ENCODE measurements around the gene EFCAB14. TPM values are rescaled to one million over a fixed set of nuclear protein-coding genes. Genes with fewer than 3 reads are reported as not detected.
"Not testable (repeated sequence)": the region's sequence is repeated elsewhere in the genome, so short reads cannot be mapped to it uniquely, and the experiment has no call there.

The EFCAB14 gene
- total and polyA plus RNA-seq, 10 of the 15 experiments (the other 5 are each of a cell fraction or from before 2014, with no cell fraction given) = 7.8 to 66.0 (median 41.6) TPM

GRCh38 chr1:46735708-46736324 is 16.9 kb upstream of the EFCAB14 start (continued):
- peak; percentile 5; the same call in 1 of the 2 replicates for TF ChIP-seq RAD21 (IDR thresholded peaks at IDR 0.05; ENCODE audit: insufficient read depth, low read depth, low read length)

GRCh38 chr1:46728327-46728873 is 9.5 kb upstream of the EFCAB14 start:
- POLR2A ChIA-PET; DNase-seq (ENCODE audit: low read depth, low spot score); H3K36me3 ChIP-seq (ENCODE audit: control insufficient read depth in 2 of 2, insufficient read depth in 2 of 2, low read length in 1 of 2); FAIRE-seq; H4K20me1 ChIP-seq (ENCODE audit: control insufficient read depth, insufficient read depth); BruUV-seq (replicated peaks); H3K4me2 ChIP-seq (ENCODE audit: control insufficient read depth, insufficient read depth); H3K27ac ChIP-seq (ENCODE audit: control insufficient read depth, insufficient read depth); H3K4me3 ChIP-seq; H3K27me3 ChIP-seq (replicated peaks in 1 of 2; ENCODE audit: control insufficient read depth in 2 of 2, insufficient read depth in 2 of 2, low read length in 1 of 2); H3K79me2 ChIP-seq (ENCODE audit: control insufficient read depth, insufficient read depth, low read length); ATAC-seq; H3K4me1 ChIP-seq (ENCODE audit: control insufficient read depth, insufficient read depth, low read length); H2AFZ ChIP-seq (ENCODE audit: control insufficient read depth, low read depth, low read length); in situ Hi-C loops (cut with MboI); H3K9ac ChIP-seq (ENCODE audit: control insufficient read depth, insufficient read depth, low read length); H3K9me3 ChIP-seq (replicated peaks; ENCODE audit: control insufficient read depth, insufficient read depth, low read length); SMC1A ChIA-PET (ENCODE audit: uncharacterized antibody, unreplicated experiment): not testable (repeated sequence)
- ChIA-PET RAD21 (ENCODE audit: unreplicated experiment) (interaction anchor here (1.0 kb wide), 1 partner anchor 481 kb away, joined by 3 read pairs; no protein-coding TSS in a partner anchor), CTCF (interaction anchor here (0.6 to 2.6 kb wide), 5 partner anchors 11 to 193 kb away, joined by 3 to 5 read pairs (median 4); partner anchors contain the start of genes MKNK1 and MOB3C)
- 13% methylated on average over 6 of the region's 6 CpGs for WGBS (ENCODE audit: insufficient coverage, insufficient replicate concordance, low lambda C conversion rate, missing lambda C conversion rate)
- intact Hi-C loops (cut with micrococcal nuclease; ENCODE audit: unreplicated experiment) = loop anchor here (5.0 kb wide), 2 partner anchors 181 to 196 kb away; no protein-coding TSS in a partner anchor

- no peaks in the 10 kb centered on the region for H3K4me1 ChIP-seq (ENCODE audit: control insufficient read depth, insufficient read depth, low read length)
- DNase-seq (ENCODE audit: low read depth, low spot score) = no peak
- FAIRE-seq = no peak
- in situ Hi-C loops (cut with MboI) (no loop called here), intact Hi-C loops (cut with micrococcal nuclease; ENCODE audit: unreplicated experiment) (loop anchor here (1.0 to 5.0 kb wide), 5 partner anchors 103 to 279 kb away; no protein-coding TSS in a partner anchor)
- no peak for ATAC-seq
- no TSS peak for BruUV-seq (replicated peaks)
- no peaks in the 10 kb centered on the region for H3K9me3 ChIP-seq (replicated peaks; ENCODE audit: control insufficient read depth, insufficient read depth, low read length)
- H3K9ac ChIP-seq (ENCODE audit: control insufficient read depth, insufficient read depth, low read length) = no peak overlapping the region
- SMC1A ChIA-PET (ENCODE audit: uncharacterized antibody, unreplicated experiment) = interaction anchor here (2.2 kb wide), 1 partner anchor 103 kb away, joined by 13 read pairs; no protein-coding TSS in a partner anchor
- H3K4me2 ChIP-seq (ENCODE audit: control insufficient read depth, insufficient read depth) = no peak overlapping the region
- H2AFZ ChIP-seq (ENCODE audit: control insufficient read depth, low read depth, low read length) = no peak overlapping the region
- WGBS (ENCODE audit: insufficient coverage, insufficient replicate concordance, low lambda C conversion rate, missing lambda C conversion rate) = 33% methylated on average over 3 of the region's 3 CpGs
- no peaks in the 10 kb centered on the region for H3K36me3 ChIP-seq (ENCODE audit: control insufficient read depth in 2 of 2, insufficient read depth in 2 of 2, low read length in 1 of 2)
- no peaks in the 10 kb centered on the region for H4K20me1 ChIP-seq (ENCODE audit: control insufficient read depth, insufficient read depth)
- CTCF ChIA-PET = interaction anchor here (0.8 to 5.4 kb wide), 15 partner anchors 10 to 248 kb away, joined by 3 to 37 read pairs (median 4); partner anchors contain the start of genes MKNK1 and MOB3C
- H3K4me3 ChIP-seq = no peak overlapping the region
- RAD21 ChIA-PET (ENCODE audit: unreplicated experiment) = interaction anchor here (0.9 to 3.0 kb wide), 3 partner anchors 14 to 102 kb away, joined by 3 to 15 read pairs (median 4); no protein-coding TSS in a partner anchor
- no peak overlapping the region for H3K27ac ChIP-seq (ENCODE audit: control insufficient read depth, insufficient read depth)
- H3K27me3 ChIP-seq (replicated peaks in 1 of 2; ENCODE audit: control insufficient read depth in 2 of 2, insufficient read depth in 2 of 2, low read length in 1 of 2) = no peaks in the 10 kb centered on the region; a peak in 2 of 4 replicates
- H3K79me2 ChIP-seq (ENCODE audit: control insufficient read depth, insufficient read depth, low read length) = no peaks in the 10 kb centered on the region
- POLR2A ChIA-PET = no interaction called here
- TF ChIP-seq ZNF24 (IDR thresholded peaks at IDR 0.05) (no peak), SP1 (IDR thresholded peaks at IDR 0.05; ENCODE audit: low read depth, low read length) (no peak), ATF3 (IDR thresholded peaks at IDR 0.05; ENCODE audit: borderline replicate concordance, extremely low read depth, low read depth, low read length) (no peak), STAT1 (conservative IDR thresholded peaks at IDR 0.05) (no peak), ELK1 (IDR thresholded peaks at IDR 0.05; ENCODE audit: low read depth, low read length) (no peak), ESRRA (IDR thresholded peaks at IDR 0.05; ENCODE audit: low read length) (no peak), GABPA (IDR thresholded peaks at IDR 0.05; ENCODE audit: low read depth) (no peak), ZNF217 (IDR thresholded peaks at IDR 0.05) (no peak), POLR2A (IDR thresholded peaks at IDR 0.05; ENCODE audit: low read depth, low read length) (no peak), ASH2L (IDR thresholded peaks at IDR 0.05; ENCODE audit: borderline replicate concordance, low read depth) (no peak), SIX5 (IDR thresholded peaks at IDR 0.05; ENCODE audit: low read depth, low read length, severe bottlenecking) (no peak), NR2C1 (IDR thresholded peaks at IDR 0.05) (no peak)
These were observed 6.8 kb upstream of the EFCAB14 start for GRCh38 chr1:46725736-46726108.
